22Rv1 (cell line): ENCODE data around the gene SERINC3.

Experiments
- ZFX ChIP-seq: fragments of 450-650 bp; IDR thresholded peaks from 2 replicates; pipeline ENCODE4 v1.6.1; 2017; ENCODE audit warnings: antibody characterized with exemption, borderline replicate concordance
- TF ChIP-seq, protein P1 (sequence below): fragments of 450-650 bp; IDR thresholded peaks from 2 replicates; pipeline ENCODE4 v1.5.1; 2017; ENCODE audit warnings: mild to moderate bottlenecking

DNA sequence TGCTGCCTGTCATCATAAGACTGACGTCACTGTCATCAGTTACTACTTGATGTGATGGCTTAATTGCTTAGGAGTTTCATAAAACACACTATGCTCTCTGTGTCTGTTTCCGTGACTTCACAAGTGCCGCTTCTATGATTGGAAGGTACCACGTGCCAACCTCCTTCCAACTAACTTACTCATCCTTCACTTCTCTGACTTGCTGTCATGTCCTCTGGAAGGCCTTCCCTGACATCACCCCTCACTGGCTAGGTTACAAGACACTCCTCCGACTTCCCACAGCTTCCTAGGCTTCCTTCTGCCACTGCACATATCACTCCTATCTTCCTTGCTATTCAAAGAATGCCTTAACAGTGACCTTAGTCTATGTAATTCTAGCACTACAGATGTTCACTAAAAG, 20.4 kb downstream of the SERINC3 start:
- TF ChIP-seq, protein P1, sequence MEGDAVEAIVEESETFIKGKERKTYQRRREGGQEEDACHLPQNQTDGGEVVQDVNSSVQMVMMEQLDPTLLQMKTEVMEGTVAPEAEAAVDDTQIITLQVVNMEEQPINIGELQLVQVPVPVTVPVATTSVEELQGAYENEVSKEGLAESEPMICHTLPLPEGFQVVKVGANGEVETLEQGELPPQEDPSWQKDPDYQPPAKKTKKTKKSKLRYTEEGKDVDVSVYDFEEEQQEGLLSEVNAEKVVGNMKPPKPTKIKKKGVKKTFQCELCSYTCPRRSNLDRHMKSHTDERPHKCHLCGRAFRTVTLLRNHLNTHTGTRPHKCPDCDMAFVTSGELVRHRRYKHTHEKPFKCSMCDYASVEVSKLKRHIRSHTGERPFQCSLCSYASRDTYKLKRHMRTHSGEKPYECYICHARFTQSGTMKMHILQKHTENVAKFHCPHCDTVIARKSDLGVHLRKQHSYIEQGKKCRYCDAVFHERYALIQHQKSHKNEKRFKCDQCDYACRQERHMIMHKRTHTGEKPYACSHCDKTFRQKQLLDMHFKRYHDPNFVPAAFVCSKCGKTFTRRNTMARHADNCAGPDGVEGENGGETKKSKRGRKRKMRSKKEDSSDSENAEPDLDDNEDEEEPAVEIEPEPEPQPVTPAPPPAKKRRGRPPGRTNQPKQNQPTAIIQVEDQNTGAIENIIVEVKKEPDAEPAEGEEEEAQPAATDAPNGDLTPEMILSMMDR, result no peak
- TF ChIP-seq ZFX, result no peak
